Right lobe of liver (tissue), 4 donors: ENCODE data around the gene ATCAY.

Experiments
- CTCF ChIP-seq, 4 donors: fragments of 200-600 bp in 3 of 4; fragments of 450-650 bp in 1 of 4; IDR thresholded peaks; one replicate each; pipeline versions ENCODE4 v1.5.1 to v1.8.0; 2016 to 2022; ENCODE audit warnings: antibody characterized with exemption in 4 of 4, mild to moderate bottlenecking in 2 of 4
- POLR2A ChIP-seq: fragments of 450-650 bp; IDR thresholded peaks from one replicate; pipeline ENCODE4 v1.6.1; 2017; ENCODE audit warnings: antibody characterized with exemption, mild to moderate bottlenecking
- donor health status: DM: no; HTN: no; CAD: no.
- donor health status: DM: no; HTN: no; CAD: no.
- donor health status: DM: no; HTN: yes; CAD: no.

- TF ChIP-seq CTCF (IDR thresholded peaks at IDR 0.05) (no peak), POLR2A (no peak)
Observed at GRCh38 chr19:3966051-3967017, 85.8 kb downstream of the ATCAY start.
